Measurements from ENCODE around the gene CR2.

The CR2 gene

GRCh38 chr1:207454046-207454964 lies at the start of gene CR2:
Gene CR2 (plus strand): TSS chr1:207454328. CDS start chr1:207454419, 91 bp downstream.
- peak; percentile 34 for DNase-seq (ENCODE audit: low spot score)
- CTCF ChIA-PET = interaction anchor here (0.6 to 1.1 kb wide), 5 partner anchors 19 to 513 kb away, joined by 3 to 8 read pairs (median 3); no protein-coding TSS in a partner anchor

GRCh38 chr1:207404849-207405525 lies 49.1 kb upstream of the CR2 start:
- TF ChIP-seq CTCF (conservative IDR thresholded peaks at IDR 0.05; ENCODE audit: low read depth) = peak; percentile 80
- H3K27ac ChIP-seq = no peak overlapping the region
- CTCF ChIA-PET = interaction anchor here (0.5 to 3.0 kb wide), 35 partner anchors 11 to 1354 kb away, joined by 3 to 28 read pairs (median 4); partner anchors contain the start of genes CD55 and CR2
- POLR2A ChIA-PET (ENCODE audit: low non-redundant PET) = interaction anchor here (0.5 kb wide), 1 partner anchor 8 kb away, joined by 3 read pairs; no protein-coding TSS in a partner anchor
- peak; percentile 61 for DNase-seq (ENCODE audit: low spot score)

More at GRCh38 chr1:207454046-207454964, at the start of gene CR2:
- no peak within 1 kb of the TSS for H3K27ac ChIP-seq
- POLR2A ChIA-PET (ENCODE audit: low non-redundant PET) = no interaction called here
- 0 out of 2 replicates have a peak, but pooled peaks have one; percentile 7 for TF ChIP-seq CTCF (conservative IDR thresholded peaks at IDR 0.05; ENCODE audit: low read depth)

- ChIA-PET POLR2A (ENCODE audit: low non-redundant PET) (no interaction called here), CTCF (interaction anchor here (1.3 to 3.0 kb wide), 5 partner anchors 94 to 327 kb away, joined by 4 to 28 read pairs (median 7); no protein-coding TSS in a partner anchor)
- no peak overlapping the region for H3K27ac ChIP-seq
- no peak for TF ChIP-seq CTCF (conservative IDR thresholded peaks at IDR 0.05; ENCODE audit: low read depth)
- no peak for DNase-seq (ENCODE audit: low spot score)
These were observed 48.3 kb upstream of the CR2 start for GRCh38 chr1:207405814-207406213.

- DNase-seq (ENCODE audit: low spot score) = no peak
- no peak overlapping the region for H3K27ac ChIP-seq
- TF ChIP-seq CTCF (conservative IDR thresholded peaks at IDR 0.05; ENCODE audit: low read depth) = no peak
- ChIA-PET CTCF (no interaction called here), POLR2A (ENCODE audit: low non-redundant PET) (no interaction called here)
These were observed 46.4 kb upstream of the CR2 start for GRCh38 chr1:207407655-207408260.

- no peak overlapping the region for H3K27ac ChIP-seq
- no peak for DNase-seq (ENCODE audit: low spot score)
- TF ChIP-seq CTCF (conservative IDR thresholded peaks at IDR 0.05; ENCODE audit: low read depth) = no peak
- ChIA-PET POLR2A (ENCODE audit: low non-redundant PET) (interaction anchor here (0.8 kb wide), 1 partner anchor 8 kb away, joined by 3 read pairs; no protein-coding TSS in a partner anchor), CTCF (interaction anchor here (0.5 kb wide), 1 partner anchor 63 kb away, joined by 4 read pairs; no protein-coding TSS in a partner anchor)
These were observed 41.3 kb upstream of the CR2 start for GRCh38 chr1:207412845-207413244.

GRCh38 chr1:207414606-207415108 lies 39.5 kb upstream of the CR2 start:
- DNase-seq (ENCODE audit: low spot score) = no peak
- no peak overlapping the region for H3K27ac ChIP-seq
- TF ChIP-seq CTCF (conservative IDR thresholded peaks at IDR 0.05; ENCODE audit: low read depth) = no peak

More at GRCh38 chr1:207414606-207415108, 39.5 kb upstream of the CR2 start:
- CTCF ChIA-PET = no interaction called here
- POLR2A ChIA-PET (ENCODE audit: low non-redundant PET) = no interaction called here
